GM19238 (cell line): Measurements from ENCODE around the gene PER1.
A peak's percentile ranks its signal among the peaks of the same experiment; 100 is the strongest.
"Not testable (repeated sequence)": the region's sequence is repeated elsewhere in the genome, so short reads cannot be mapped to it uniquely, and the experiment has no call there.

Source experiments
- DNase-seq: peaks from one replicate; pipeline ENCODE4 v3.0.0; 2011; ENCODE audit warnings: low spot score; ENCODE audit not compliant: insufficient read length

Gene PER1

DNA sequence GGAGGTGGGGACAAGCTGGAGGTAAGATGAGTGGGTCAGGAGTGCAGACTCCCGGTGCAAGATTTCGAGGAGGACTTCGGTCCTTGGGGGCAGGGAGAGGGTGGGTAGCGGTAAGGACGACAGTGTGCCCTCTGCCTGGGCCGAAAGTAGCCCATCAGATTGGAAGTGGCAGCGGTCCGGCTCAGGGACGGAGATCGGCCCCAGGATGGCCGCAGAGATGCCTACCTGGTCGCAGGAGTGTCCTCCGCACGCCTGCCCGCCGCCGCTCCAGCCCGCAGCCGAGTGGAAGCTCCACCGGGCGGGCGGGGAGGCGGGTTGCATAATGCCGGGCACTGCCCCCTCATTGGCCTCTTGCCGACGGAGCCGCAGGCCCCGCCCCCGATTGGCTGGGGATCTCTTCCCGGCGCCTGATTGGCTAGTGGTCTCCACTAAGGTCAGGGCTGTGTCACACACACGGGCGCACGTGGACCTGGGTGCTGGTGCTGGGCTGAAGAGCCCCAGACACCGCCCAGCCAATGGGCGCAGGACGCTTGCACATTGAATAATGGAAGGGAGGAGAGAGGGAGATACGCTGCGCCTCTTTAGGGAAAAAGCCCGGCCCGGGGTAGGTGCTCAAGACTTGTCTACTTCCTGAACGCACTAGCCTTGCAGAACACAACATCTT is at the start of gene PER1:
PER1 (minus strand) TSS at position 293 of the 664 bp plus-strand sequence. CDS start 1,698 bp downstream, outside the sequence.
- DNase-seq = peak; percentile 77

DNA sequence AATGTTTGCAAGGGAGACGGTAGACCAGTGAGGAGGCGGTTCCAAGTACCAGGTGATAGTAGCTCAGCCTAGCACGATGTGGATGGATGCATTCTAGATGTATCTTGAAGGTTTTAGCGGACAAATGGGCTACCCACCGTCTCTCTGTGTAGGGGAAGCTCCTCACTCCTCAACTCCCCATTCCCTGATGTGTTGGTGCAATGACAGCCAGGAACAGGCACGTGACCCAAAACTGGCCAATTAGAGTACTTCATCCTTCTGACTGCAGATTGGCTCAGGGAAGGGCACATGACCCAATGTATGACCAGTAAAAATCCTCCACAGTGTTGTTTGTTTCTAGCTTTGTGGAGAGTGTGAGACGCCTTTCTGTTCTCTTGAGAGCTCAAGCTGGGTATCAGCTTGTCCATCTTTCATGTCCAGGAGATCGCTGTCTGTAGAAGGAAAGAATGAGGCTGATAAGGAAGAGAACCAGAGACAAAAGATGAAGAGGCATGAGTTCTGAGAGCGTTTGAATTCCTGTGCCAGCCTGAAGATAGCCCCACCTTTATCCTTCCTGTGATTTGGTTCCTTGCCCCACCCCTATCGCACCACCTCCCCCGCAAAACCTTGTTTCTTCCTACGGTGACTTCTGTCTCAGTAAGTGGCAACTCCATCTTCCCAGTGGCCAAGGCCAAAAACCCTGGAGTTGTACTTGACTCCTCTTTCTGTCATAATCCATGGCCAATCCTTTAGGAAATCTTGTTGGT is 40.0 kb upstream of the PER1 start:
- no peak for DNase-seq

- no peak for DNase-seq
Observed at GRCh38 chr17:8190506-8190905, 38.3 kb upstream of the PER1 start.

DNA sequence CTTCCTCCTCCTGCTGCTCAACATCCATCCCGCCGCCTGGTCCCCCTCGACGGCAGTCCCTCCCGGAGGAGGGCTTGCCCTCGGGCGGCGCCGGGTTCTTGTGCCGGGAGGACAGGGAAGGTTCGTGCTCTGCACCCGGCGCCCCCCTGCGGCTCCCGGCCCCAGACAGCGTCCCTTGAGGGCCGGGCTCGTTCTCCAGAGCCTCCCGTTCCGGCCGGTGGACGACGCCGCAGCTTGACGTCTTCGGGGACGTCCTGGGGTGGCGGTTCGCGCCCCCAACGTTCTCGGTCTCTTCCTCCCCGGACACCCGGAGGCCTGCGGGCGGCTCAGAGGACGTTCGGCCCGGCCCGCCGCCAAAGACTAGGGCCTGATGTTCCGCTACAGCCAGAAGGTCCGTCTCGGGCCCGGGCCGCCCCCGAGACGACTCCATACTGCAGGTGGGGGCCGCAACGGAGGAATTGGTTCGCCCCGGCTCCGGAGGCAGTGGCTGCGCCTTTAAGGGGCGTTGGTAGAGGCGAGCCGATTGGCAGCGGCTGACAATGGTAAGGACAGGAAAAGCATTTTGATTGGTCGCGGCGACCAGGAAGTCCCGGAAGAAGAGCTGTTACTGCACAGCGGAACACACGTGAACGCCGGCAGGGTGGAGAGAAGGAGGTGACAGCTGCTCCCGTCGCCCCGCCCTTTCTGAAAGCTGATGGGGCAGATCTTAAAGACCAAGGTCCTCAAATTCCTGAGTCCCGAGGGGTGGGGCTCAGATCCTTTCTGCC is 37.7 kb upstream of the PER1 start, which contains the start of gene BORCS6:
BORCS6 (minus strand) TSS at position 470 of the 767 bp plus-strand sequence; CDS start at position 430, 40 bp downstream.
- peak; percentile 80 for DNase-seq

- no peak for DNase-seq
Observed at GRCh38 chr17:8189041-8189710, 37.0 kb upstream of the PER1 start.

DNA sequence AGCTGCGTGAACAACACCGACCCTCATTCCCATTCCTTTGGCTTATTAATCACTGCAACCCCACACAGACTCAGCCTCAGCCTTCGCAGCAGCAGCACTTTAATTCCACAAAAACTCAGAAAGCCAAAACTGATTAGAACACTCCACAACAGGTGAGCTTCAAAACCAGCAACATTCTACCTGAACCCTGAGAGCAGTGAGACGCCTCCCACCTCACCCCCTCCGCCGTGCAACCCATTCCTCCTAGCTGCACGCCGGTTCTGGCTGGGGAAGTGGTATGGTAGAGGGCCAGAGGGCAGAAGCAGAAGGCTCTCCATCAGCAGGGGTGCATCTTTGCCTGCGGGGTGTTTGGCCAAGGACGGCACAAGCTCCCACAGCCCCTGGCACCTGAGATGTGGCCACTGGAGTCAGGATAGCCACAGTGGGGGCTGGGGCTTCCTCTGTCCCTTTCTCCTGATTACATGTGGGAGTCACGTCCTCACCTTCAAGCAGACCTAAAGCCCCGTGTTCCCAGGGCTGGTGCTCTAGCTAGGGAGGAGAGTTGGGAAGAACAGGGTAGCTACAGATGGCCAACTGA is 36.1 kb upstream of the PER1 start:
- DNase-seq = no peak

DNA sequence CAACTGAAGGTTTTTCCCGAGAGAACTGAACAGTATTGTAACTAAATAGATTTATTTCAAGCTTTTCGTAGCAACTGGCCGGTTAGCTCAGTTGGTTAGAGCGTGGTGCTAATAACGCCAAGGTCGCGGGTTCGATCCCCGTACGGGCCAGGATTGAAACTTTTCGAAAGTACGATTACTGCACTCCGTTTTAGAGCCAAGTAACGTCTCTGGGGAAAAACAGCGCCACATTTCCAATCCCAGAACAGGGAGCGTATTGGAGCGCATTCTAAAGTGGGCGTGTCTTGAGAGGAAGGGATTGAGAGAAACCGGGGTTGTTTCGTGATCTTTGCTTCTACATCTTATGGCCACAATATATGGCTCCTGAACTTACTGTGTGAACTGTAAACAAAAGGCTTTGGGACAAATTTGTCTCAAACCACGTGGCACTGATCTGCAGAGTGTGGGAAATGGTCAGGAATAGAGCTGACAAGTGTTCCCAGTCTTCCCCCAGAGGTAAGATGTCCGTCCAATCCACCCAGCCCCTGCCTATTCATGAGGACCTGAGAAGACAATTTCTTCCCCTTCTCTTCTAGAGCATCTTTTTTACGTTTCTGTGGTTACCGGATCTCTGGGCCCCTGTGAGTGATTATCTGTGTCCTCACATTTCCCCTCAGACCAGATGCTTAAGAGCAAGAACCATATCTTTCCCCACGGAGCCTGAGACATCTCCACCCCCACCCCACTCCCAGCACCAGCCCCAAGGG is 35.5 kb upstream of the PER1 start:
- DNase-seq = no peak

GRCh38 chr17:8186787-8187516 is 34.7 kb upstream of the PER1 start:
- DNase-seq = no peak

DNA sequence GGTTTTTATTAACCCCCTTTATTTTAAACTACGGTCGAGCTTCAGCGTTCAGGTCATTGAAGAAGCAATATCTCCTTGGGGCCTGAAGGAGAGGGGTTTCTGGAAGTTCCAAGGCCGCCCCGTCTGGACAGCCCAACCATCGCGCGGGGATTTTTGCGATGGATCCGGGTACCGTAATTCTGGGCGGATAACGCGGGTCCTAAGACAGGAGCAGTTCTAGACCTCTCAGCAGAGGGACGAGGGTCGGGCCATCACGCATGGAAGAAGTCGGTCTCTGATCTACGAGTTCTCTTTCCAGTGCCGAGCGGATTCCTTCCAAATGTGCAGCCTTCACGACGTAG is 34.2 kb upstream of the PER1 start:
- DNase-seq = no peak

DNA sequence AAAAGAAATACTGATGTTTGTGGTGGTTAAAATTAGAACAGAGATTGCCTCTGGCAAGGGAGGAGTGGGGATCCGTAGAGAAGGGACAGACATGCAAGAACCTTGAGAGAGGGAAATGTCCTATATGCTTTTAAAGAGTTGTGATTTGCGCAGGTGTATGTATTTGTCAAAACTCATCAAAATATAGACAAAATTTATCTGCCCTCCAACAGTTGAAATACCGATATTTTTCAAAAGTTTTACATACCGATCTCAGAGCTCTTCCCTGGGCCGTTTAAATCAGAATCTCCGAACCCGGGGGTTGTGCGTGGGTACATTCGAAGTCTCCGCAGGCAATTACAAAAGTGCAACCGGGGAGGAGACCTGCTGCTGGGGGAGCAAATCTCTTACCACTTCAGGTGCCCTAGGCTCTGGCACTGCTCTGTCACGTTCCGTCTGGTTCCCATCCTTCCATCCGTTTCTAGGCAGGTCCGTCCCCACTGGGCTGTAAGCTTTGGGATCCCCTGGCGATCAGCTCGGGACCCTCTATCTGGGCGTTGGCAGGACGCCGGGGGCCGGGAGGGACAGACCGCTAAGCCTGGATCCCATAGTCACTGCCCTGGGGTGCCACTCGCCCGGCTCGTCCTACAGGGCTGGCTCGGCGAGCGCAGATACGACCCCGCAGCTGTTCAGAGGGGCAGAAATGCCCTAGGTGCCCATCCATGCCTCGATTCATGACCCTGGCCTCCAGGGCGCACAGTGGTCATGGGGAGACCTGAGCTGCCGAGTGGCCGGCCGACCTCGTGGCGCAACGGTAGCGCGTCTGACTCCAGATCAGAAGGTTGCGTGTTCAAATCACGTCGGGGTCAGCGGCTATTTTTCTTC is 33.6 kb upstream of the PER1 start:
- no peak for DNase-seq

DNA sequence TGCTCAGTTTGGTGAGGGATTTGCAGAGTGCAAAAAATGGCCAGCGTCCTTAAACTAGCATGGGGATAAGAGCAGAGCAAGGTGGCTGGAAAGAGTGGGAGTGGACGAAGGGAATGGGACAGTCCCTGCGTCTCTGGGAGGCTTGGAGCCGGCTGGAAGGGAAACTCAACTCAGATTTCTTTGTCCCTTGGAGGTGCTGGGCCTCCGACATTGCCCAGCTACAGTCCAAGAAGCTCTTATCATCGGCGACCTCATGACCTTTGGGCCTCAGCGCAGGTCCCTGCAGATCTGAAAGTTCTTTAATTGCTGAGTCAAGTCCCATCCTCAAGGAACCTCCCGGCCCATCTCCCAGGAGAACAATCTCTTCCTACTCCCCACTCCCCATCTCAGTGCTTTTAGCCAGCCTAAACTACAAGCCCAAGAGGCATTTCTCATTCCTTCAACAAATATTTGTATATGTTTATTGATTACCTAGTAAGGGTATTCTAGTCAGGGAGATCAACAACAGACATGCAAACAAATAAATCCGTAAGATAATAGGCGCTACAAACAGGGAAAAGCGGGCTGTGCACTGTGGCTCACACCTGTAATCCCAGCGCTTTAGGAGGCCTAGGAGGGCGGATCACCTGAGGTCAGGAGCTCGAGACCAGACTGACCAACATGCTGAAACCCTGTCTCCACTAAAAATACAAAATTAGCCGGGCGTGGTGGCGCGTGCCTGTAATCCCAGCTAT is 25.0 kb upstream of the PER1 start:
- DNase-seq = no peak

GRCh38 chr17:8176197-8176940 is 24.2 kb upstream of the PER1 start, which contains the start of gene TMEM107:
Gene TMEM107, minus strand, starts transcription at chr17:8176380. Its CDS starts 94 bp downstream, at chr17:8176286.
- peak; percentile 79 for DNase-seq

DNA sequence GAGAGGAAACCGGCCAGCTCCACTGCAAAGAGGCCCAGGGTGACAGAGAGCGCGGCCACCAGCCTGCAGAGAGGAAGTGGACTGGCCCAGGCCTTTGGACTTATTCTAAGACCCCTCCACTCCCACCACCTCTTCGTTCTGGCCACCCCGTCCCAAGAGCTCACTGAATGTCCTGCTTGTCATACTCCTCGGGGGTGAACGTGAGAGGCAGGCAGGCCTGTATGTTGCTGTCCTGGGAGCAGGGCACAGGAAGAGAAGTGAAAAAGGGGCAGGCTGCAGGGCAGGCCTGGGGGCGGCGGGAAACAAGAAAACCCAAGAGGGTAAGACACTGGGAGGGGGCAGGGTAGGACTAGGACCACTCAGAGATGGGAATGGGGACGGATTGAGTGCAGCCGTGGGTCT is 23.6 kb upstream of the PER1 start:
- no peak for DNase-seq

DNA sequence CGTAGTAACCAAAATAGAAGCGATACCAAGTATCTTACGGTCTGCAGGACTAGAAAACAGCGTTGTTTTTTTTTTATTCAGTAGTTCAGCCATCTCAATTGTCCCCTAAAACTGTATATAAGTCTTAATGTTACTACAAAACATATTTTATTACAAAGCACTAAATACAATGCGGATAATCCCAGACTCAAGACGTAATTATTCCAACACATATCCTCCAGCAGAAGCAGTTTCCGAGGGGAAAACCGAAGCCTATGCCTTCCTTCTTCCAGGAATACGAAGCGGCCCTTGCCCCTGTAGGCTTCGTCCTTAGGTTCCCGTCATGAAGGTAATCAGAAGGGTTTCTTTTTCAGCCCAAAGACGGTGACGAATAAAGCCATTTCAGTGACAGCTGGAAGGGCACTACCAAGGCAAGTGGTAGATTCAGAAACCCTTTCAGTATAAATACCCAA is 21.7 kb upstream of the PER1 start:
- no peak for DNase-seq

- no peak for DNase-seq
Observed at GRCh38 chr17:8173056-8173870, 21.1 kb upstream of the PER1 start.

GRCh38 chr17:8170186-8170585 is 18.0 kb upstream of the PER1 start:
- not testable (repeated sequence) for DNase-seq
